SHP77 (cell line): ENCODE results near the gene CYTH4.

Experiments
- DNase-seq, 2 experiments: peaks; one replicate each; lab custom pipeline; 2025; lab: John Stamatoyannopoulos, UW

Gene CYTH4

GRCh38 chr22:37349043-37349814, 66.9 kb downstream of the CYTH4 start:
- DNase-seq = no peak

GRCh38 chr22:37351232-37351631, 68.9 kb downstream of the CYTH4 start:
- no peak for DNase-seq

GRCh38 chr22:37352481-37352880, 70.2 kb downstream of the CYTH4 start:
- DNase-seq = no peak

- DNase-seq = no peak
Measured at GRCh38 chr22:37353839-37354238, 71.5 kb downstream of the CYTH4 start.

GRCh38 chr22:37354261-37354660, 72.0 kb downstream of the CYTH4 start:
- DNase-seq = no peak

GRCh38 chr22:37354670-37355069, 72.4 kb downstream of the CYTH4 start:
- no peak for DNase-seq

- DNase-seq = no peak
Measured at GRCh38 chr22:37355174-37355573, 72.9 kb downstream of the CYTH4 start.

GRCh38 chr22:37356922-37357321, 74.6 kb downstream of the CYTH4 start:
- DNase-seq = no peak

- no peak for DNase-seq
Measured at GRCh38 chr22:37357446-37358075, 75.3 kb downstream of the CYTH4 start.

- DNase-seq = no peak
Measured at GRCh38 chr22:37358386-37358785, 76.1 kb downstream of the CYTH4 start.

- DNase-seq = no peak
Measured at GRCh38 chr22:37358917-37359316, 76.6 kb downstream of the CYTH4 start.

GRCh38 chr22:37362621-37363020, 80.3 kb downstream of the CYTH4 start:
- no peak for DNase-seq

GRCh38 chr22:37363261-37363992, 81.1 kb downstream of the CYTH4 start:
- no peak for DNase-seq
